ENCODE results near the gene PPP3CA.

The PPP3CA gene

DNA sequence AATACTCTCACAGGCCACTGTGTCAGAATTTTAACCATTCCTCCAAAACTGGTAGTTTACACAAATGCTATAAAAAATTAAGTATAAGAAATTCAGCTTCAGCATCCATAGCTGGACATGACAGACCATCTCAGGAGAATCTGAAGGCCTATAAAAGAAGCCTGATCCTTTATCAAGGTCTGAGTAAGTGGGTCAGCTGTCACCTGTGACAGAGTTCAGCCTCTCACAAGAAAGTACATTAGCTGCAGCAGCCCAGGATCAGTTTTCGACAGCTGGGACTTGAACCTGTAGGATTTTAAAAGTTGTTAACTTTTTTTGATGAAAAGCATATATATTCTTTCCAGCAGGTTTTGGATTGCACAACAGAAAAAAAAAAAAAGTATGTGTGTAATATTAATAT, 60.7 kb downstream of the PPP3CA start:
- no peak for DNase-seq

DNA sequence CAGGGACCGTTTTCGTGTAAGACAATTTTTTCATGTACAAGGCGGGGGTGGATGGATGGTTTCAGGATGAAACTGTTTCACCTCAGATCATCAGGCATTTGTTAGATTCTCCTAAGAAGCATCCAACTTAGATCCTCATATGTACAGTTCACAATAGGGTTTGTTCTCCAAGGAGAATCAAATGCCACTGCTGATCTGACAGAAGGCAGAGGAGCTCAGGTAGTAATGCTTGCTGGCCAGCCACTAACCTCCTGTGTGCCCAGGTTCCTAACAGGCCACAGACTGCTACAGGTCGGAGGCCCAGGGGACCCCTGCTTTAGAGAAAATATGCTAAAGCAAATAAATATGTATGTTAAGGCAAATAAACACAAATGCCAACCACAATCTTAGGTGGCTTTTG, 61.3 kb downstream of the PPP3CA start:
- DNase-seq: no peak

DNA sequence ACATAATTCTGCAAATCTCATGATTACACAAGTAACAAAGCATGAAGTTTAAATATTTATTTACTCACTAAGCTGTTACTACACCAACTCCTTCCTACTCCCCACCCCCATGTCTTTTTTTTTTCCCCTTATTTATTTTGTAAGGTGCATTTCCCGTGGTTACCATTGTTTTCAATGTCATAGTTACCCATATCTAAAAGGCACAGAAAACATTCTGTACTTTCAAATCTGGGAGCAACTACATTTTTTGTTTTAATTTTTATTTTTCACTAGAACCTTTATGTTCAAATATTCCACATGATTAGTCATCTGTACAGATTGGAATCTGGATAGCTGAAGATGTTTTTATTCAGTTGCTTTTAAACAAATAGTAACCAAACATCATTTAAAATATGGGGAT, 62.8 kb downstream of the PPP3CA start:
- DNase-seq: no peak

DNA sequence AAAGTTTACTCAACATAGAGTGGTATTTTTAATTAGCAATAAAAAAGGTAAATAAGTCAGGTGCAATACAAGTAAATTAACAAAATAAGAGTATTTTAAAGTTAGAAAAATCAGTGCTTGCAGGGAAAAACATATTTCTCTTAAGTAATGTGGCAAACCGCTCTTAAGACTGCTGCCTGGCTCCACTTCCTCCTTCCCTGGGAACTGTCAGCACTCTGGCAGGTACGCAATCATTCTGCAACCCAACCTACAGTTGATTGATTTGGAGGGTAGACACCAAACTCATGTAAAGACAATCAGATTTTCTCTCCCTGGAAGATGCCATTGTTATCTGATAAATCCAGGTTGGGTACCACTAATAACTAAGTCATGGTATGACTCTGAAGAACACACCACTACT, 63.9 kb downstream of the PPP3CA start:
- DNase-seq: no peak

DNA sequence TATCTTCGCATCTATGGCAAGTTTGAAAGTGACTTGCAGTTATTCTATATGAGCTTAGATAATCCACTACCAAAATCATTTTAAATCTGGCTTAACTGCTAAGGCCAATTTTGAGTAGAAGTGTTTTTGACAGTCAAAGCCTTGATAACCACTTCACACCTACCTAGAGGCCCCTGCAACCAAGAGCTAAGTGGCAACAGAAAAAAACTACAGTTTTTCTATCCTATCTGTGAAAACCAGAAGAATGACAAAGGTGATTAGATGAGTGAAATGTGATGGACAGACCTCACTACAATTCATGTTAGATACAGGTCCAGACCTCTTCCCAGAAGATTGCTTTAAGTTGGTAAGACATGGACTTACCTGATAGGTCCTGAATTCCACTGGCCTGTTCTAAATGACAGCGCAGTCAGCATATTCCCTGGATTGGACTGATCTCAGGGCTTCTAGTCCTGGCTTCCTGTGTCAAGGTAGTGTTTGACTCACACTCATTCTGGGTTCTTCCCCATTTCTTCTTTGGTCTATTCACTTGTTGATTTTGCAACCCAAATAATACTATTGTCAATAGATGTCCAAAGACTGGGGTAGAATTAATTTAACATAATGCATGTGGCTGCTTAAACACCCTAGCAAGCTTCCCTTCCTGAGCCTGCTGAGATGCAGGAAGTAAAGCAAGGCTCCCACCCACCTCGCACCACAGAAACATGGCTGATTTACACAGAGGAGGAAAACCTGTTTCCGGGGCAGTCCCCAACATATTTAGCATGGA, 65.1 kb downstream of the PPP3CA start:
- DNase-seq: peak; percentile 22

DNA sequence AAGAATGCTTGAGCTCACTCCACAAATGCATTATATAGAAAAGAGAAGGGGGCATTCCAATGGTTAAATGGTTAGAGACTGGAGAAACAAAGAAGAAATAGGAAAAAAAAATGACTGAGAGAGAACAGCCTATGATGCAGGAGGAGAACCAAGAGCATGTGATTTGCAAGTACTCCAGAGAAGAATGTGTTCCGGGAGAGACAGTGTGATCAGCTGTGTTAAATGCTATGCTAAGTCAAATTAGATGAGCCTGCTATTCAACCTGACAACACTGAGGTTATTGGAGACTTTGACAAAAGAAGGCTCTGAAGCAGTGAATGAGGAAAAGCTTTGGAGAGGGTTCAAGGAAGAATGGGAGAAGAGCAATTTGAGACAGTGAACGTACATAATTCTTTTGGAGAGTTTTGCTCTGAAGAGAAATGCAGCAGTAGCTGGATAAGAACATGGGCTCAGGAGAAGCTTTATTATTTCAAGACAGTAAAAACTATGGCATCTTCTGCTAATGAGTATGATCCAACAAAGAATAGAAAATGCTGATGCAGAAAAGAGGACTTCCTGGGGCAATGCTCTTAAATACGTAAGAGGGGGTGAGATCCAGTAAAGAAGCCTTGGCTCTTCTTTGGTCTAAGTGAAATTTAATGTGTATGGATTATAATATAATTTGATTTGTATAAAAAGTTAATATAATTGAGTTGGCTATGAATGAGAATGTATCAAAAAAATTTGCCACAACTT, 66.3 kb downstream of the PPP3CA start:
- no peak for DNase-seq

DNA sequence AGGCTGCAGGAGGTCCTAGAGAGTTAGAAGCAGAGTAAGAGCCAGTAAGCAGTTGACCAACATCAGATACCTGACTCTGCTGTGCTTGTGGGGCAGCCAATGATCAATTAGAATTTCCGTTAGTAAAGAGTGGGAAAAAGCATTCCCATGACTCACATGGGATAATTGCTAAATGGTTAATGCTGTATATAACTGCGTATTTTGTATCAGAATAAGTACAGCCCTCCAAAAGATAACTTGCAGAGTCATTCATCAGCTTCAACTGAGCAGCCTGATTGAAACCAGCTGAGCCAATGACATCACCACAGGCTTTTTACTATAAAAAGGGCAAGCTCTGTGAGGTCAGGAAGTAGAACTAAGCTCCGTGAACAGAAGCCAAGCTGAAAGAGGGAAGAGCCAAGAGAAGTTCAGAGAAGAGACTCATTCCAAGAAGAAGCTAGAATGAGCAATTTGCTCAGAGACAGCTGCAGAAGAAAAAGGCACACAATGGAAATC, 67.9 kb downstream of the PPP3CA start:
- DNase-seq: no peak

DNA sequence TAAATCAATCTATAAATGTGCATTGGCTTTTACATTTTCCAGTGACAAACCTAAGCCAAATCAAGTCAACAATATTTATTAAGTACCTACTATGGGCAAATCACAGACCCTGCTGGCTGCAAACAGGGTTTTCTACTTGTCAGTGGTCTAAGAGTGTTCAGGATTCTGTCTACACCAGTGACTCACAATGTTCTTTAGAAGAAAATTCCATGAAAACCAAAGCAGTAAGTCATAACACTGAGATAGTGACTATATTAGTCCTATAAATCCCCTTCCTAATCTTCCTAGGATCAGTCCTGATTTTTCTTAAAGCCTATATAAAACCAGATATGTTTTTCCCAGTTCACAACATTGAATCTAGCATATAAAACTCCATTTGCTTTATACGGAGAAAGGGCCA, 69.7 kb downstream of the PPP3CA start:
- DNase-seq: no peak

DNA sequence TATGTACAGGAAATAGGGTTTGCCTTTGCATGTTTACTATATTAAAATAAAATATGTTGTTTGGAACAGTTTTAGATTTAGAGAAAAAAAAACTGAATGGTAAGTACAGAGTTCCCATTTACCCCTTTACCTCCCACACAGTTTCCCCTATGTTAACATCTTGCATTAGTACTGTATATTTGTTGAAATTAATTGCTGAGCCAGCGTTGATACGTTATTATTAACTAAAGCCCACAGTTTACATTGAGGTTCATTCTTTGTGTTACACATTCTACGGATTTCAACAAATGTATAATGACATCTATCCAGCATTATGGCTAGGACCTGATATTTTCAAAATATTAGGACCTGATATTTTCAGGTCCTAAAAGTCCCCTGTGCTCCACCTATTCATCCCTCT, 70.7 kb downstream of the PPP3CA start:
- DNase-seq: no peak

DNA sequence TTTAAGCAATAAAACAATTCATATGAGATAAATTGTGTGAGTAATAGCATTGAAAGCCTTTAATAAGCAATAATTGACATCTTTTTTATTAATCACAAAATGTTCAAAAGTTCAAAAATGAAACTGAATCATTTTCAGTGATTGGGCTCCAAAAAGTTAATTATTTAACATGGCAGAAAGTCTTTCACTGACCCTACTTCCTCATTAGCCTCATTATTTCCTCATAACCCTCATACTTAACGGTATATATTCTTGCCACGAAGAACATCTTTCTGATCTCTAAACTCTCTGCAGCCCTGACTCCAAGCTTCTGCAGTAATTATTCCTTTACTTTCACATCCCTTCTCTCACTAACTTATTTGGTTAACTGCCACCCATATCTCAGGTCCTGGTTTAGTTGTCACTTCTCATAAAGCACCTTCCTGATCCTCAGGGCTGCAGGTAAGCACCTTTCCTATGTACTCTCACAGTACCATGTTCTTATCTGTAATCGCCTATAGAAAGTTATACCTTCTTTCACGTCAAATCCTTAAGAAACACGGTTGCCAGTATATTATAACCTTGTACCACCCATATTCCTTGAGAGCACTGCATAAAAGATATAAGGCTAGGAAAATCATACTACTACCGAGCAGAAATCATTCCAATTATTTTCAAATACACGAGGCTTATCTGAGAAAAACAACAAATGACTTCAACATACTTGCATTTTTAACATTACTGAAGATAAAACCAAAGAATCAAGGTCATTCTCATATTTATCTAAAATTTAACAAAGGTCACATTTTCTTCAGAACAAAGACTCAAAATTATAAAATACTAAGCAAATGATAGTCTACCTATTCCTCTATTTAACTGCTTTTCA, 72.2 kb downstream of the PPP3CA start:
- no peak for DNase-seq

DNA sequence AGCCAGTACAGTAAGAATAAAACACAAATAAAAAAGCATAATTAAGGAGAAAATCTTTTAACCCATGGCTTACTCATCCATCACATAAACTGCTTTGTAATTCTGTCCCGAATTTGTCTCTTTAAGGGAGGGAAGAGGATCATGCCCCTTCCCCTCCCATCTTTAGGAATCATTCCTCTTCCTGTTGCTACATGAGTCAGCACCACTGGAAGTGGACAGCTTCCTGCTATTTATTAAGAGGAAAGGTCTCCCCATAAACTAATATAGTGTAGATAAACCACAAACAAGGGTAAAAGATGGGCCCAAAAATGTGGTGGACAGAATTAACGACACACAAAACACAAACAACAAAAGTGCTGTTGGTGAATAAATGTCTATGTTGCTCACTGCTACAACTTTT, 75.8 kb downstream of the PPP3CA start:
- DNase-seq: no peak

DNA sequence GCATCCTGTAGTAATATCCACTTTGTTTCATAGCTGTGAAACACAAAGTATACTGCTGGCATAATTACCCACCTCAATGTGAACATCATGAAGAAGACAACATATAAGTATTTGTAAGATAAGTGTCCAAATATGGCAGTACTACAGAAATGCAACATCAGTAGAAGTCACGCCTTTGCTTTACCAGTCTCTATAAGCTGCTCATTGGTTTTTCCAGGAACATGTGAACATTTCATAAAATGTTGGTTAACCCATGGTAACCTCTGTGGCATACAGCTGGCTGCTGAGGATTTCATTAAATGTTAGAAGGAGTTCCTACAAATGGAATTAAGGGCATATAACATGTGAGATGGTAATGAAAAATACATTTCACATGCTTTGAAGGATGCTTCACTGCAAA, 77.6 kb downstream of the PPP3CA start:
- DNase-seq: no peak

DNA sequence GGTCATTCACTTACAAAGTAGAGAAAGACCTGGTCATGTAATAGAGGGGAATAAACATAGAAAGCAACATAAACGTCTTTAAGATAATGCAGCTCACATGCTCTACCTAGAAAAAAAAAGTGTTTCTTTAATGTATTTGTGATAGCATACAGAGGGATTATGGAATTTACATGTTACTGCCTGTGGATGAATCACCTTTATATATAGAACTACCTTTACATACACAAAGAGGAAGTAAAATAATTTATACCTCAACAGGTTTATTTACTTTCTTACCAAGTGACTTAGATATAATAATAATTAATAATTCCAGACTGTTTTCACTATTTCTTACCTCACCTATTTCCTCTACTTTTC, 81.5 kb downstream of the PPP3CA start:
- no peak for DNase-seq

DNA sequence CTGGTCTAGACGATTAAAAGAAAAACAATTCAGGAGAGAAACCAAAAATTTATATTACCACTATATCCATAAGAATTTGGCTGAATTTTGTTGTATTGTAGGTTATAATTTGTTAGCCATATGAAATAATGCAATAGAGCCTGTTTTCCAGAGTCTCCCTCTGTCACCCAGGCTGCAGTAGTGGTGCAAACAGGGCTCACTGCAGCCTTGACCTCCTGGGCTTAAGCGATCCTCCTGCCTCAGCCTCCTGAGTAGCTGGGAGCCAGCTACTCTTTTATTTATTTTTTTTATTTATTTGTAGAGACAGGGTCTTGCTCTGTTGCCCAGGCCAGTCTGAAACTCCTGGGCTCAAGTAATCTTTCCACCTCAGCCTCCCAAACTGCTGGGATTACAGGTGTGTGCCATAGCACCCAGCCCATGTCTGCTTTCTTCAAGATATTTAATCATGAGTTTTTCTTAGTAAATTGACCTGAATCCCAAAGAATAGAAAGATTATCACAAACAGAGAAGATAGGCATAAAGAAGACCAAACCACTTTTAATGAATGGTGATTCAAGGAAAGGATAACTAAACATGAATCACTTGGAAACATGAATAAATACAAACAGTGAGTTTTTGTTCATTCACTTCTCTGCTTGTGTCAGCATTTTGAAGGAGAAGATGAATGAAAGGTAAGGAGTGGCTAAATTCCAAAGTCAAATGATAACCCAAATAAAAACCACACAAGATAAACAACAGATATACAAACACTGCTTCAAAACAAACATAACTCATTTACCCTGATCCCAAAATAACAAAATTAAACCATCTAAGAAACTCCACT, 82.1 kb downstream of the PPP3CA start:
- DNase-seq: no peak

DNA sequence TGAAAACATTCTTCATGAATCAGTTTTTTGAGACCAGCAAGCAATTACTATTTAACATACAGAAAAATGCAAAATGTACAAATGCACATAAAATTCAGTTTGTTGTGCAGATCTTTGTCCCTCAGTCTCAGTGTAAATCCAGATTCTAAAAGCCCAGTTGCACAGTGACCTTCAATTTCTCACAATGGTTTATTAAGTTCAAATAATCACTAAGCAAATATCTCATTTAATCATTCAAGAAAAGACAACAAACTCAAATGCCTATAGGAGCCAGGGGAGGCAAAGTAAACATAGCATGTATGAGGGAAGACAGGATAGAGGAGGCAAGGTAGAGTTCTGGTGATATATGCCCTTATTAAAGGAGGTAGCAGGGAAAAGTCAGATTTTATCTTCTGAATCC, 82.8 kb downstream of the PPP3CA start:
- DNase-seq: no peak

DNA sequence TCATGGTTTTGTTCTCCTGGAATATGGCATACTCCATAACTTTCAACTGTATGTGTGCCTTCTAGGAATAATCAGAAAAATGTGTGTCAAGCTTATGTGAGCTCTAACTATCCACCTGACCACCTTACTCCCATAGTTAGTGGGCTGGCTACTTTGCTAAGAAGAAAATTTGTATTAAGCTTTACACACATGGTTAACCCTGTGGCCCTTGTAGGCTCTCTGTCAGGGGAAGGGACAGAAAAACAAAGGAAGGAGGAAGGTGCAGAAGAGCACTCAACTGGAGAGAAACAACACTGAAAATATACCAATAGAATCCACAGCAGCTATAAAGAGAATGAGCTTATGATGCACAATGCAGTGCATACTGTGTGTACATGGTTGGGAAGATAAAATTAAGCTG, 84.6 kb downstream of the PPP3CA start:
- no peak for DNase-seq

DNA sequence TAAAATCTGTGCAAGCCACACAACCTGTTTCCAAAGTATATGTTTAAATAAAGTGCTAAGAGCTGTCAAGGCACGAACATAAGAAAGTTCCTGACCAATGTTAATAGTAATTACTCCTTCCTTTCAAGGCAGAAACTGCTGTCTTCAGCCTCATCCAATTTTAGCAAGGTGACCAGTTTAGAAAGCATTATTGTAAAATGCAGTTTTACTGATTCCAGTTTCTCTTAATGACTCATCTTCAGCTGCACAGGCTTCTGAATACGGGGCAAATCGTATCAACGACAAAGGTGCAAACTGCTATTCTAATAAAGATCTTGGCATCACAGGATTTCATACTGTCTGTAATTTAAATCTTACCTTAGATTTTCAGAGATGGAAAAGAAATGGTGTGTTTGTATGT, 87.5 kb downstream of the PPP3CA start:
- no peak for DNase-seq

DNA sequence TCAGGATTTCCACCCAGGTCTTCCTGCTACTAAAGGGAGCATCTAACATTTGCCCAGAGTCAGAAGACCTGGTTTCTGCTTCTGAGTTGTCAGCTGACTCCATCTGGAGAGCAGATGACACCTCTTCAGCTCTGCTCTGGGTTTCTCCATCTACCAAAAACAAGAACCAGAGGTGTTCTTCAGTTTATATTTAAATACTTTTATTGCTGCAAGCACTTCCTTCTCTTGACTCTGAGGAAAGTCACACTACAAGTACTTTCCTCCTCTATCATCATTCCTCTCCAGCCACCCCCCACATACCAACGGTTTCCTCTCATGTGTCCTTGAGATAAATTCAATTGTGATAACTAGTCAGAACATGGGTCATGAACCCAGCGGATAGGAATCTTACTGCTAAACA, 88.4 kb downstream of the PPP3CA start:
- no peak for DNase-seq

DNA sequence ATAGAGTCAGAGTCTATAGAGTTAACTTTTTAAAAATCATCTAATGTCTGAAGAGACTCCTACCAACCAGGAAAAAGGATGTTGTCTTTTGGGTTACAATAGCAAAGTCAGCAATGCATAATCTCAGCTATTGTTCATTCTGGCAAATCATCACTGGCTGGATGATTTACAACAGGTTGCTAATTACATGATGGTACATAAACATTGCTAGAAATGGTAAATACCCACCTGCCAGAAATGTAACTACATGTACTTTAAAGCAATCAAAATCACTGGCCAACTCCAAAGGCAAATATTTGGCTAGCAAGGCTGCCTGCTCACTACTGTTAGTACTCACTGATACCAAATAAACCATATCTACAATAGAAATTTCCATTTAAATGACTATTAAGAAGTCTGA, 91.1 kb downstream of the PPP3CA start:
- no peak for DNase-seq

DNA sequence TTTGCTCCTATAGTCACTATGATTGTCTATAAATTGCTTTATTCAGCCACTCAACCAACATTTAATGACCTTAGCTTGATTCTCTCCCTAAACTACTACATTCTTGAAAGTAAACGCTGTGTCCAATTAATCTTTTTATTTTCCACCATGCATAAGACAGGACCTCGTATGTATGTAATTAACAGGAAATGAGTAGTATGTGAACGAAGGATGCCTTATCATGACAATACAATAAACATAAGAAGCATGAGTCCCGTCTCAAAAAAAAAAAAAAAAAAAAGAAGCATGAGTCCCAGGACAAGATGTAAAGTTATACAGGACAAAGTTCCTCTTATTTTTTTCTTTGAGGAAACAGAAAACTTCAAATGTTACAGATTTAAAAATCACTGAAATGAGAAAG, 92.5 kb downstream of the PPP3CA start:
- DNase-seq: no peak

DNA sequence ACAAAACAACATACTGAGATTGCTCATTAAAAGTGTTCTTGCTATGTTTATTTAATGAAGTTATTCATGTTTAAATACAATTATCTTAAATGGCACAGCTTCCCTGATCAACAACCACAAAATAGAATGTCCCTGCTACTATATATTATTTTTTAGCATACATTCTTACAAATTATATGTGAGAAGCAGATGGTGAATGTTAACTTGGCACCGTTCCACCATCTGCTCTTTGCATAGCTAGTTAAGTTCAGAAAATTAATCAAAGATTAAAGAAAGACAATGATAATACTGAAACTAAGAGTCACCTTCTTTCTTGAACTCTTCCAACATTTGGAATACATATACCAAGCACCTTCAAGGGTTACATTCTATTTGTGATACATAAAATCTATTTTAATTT, 94.2 kb downstream of the PPP3CA start:
- no peak for DNase-seq

DNA sequence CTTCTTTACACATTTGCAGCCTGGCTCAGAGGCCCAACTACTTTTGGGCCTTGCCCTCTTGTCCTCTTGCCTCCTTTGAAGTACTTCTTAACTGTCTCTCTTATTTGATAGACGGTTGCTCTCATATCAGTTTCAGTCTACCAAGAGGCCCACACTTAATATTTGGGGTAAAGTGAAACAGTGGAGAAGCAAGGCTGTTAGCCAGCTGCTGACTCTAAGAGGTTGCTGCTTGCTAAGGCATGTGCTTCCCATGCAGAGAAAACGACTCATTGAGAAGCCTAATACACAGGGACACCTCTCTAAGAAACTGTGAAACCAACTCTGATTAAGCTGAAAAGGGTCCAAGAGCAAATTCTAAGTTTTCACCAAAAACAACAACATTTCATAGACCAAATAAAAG, 94.6 kb downstream of the PPP3CA start:
- no peak for DNase-seq

DNA sequence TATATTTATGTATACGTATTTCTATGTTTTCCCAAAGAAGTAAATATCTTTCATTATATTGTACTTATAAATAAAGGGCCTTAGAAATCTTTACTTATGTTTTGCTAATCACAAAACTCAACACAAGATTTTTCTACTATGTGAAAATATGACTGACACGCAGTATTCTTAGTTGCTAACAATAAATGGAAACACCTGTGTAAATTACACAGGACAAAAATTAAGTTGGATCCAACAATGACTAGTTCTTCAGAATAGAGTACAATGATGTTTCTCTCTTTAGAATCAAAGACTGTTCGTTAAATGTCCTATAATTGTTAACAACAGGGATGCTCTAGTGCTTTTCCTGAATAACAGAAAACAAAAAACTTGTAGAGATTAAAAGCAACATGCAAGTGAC, 96.1 kb downstream of the PPP3CA start:
- DNase-seq: no peak
